Measurements from ENCODE around the gene SACS. TPM values are rescaled to one million over a fixed set of nuclear protein-coding genes. Genes with fewer than 3 reads are reported as not detected.

SACS gene
- total RNA-seq, 1 donor from 2014 or later: 9.4 TPM

- TF ChIP-seq CTCF (IDR thresholded peaks at IDR 0.05; ENCODE audit: borderline replicate concordance): no peak
- Histone ChIP-seq H3K4me3 (peak overlapping the region; percentile 71), H3K9me3 (replicated peaks) (no peaks in the 10 kb centered on the region), H3K27ac (replicated peaks) (no peak overlapping the region), H3K27me3 (ENCODE audit: low read depth) (no peaks in the 10 kb centered on the region), H3K36me3 (no peaks in the 10 kb centered on the region), H3K4me1 (peaks cover 28% of the 10 kb centered on the region)
- intact Hi-C loops (cut with micrococcal nuclease): no loop called here
- no peak for DNase-seq
These were observed 876 bp downstream of the SACS start for GRCh38 chr13:23432626-23433025.

- no peaks in the 10 kb centered on the region for H3K9me3 ChIP-seq (replicated peaks)
- no peaks in the 10 kb centered on the region for H3K27me3 ChIP-seq (ENCODE audit: low read depth)
- no peaks in the 10 kb centered on the region for H3K36me3 ChIP-seq
- no peak overlapping the region for H3K27ac ChIP-seq (replicated peaks)
- H3K4me3 ChIP-seq: no peak overlapping the region
- intact Hi-C loops (cut with micrococcal nuclease): no loop called here
- TF ChIP-seq CTCF (IDR thresholded peaks at IDR 0.05; ENCODE audit: borderline replicate concordance): no peak
- peaks cover 38% of the 10 kb centered on the region for H3K4me1 ChIP-seq
- no peak for DNase-seq
These were observed 2.8 kb downstream of the SACS start for GRCh38 chr13:23430664-23431063.

- Histone ChIP-seq H3K36me3 (no peaks in the 10 kb centered on the region), H3K27ac (replicated peaks) (peak overlapping the region; percentile 62), H3K27me3 (ENCODE audit: low read depth) (no peaks in the 10 kb centered on the region), H3K9me3 (replicated peaks) (no peaks in the 10 kb centered on the region), H3K4me3 (peak overlapping the region; percentile 11), H3K4me1 (peaks cover 27% of the 10 kb centered on the region)
- no peak for TF ChIP-seq CTCF (IDR thresholded peaks at IDR 0.05; ENCODE audit: borderline replicate concordance)
- intact Hi-C loops (cut with micrococcal nuclease): no loop called here
- no peak for DNase-seq
These were observed 5.5 kb downstream of the SACS start for GRCh38 chr13:23427881-23428528.

GRCh38 chr13:23427342-23427843 lies 6.1 kb downstream of the SACS start:
- no peak for TF ChIP-seq CTCF (IDR thresholded peaks at IDR 0.05; ENCODE audit: borderline replicate concordance)
- DNase-seq: no peak
- H3K36me3 ChIP-seq: no peaks in the 10 kb centered on the region
- H3K4me1 ChIP-seq: peaks cover 21% of the 10 kb centered on the region
- no peaks in the 10 kb centered on the region for H3K9me3 ChIP-seq (replicated peaks)
- intact Hi-C loops (cut with micrococcal nuclease): no loop called here
- H3K27ac ChIP-seq (replicated peaks): peak overlapping the region; percentile 62
- peak overlapping the region; percentile 11 for H3K4me3 ChIP-seq
- H3K27me3 ChIP-seq (ENCODE audit: low read depth): no peaks in the 10 kb centered on the region

GRCh38 chr13:23421596-23421995 lies 11.9 kb downstream of the SACS start:
- intact Hi-C loops (cut with micrococcal nuclease): no loop called here
- Histone ChIP-seq H3K36me3 (no peaks in the 10 kb centered on the region), H3K27ac (replicated peaks) (no peak overlapping the region), H3K27me3 (ENCODE audit: low read depth) (no peaks in the 10 kb centered on the region), H3K9me3 (replicated peaks) (no peaks in the 10 kb centered on the region), H3K4me1 (no peaks in the 10 kb centered on the region), H3K4me3 (no peak overlapping the region)
- DNase-seq: no peak
- no peak for TF ChIP-seq CTCF (IDR thresholded peaks at IDR 0.05; ENCODE audit: borderline replicate concordance)

All from left ventricle myocardium inferior (tissue), 1 donor.